ENCODE data around the gene LRRN2.

DNA sequence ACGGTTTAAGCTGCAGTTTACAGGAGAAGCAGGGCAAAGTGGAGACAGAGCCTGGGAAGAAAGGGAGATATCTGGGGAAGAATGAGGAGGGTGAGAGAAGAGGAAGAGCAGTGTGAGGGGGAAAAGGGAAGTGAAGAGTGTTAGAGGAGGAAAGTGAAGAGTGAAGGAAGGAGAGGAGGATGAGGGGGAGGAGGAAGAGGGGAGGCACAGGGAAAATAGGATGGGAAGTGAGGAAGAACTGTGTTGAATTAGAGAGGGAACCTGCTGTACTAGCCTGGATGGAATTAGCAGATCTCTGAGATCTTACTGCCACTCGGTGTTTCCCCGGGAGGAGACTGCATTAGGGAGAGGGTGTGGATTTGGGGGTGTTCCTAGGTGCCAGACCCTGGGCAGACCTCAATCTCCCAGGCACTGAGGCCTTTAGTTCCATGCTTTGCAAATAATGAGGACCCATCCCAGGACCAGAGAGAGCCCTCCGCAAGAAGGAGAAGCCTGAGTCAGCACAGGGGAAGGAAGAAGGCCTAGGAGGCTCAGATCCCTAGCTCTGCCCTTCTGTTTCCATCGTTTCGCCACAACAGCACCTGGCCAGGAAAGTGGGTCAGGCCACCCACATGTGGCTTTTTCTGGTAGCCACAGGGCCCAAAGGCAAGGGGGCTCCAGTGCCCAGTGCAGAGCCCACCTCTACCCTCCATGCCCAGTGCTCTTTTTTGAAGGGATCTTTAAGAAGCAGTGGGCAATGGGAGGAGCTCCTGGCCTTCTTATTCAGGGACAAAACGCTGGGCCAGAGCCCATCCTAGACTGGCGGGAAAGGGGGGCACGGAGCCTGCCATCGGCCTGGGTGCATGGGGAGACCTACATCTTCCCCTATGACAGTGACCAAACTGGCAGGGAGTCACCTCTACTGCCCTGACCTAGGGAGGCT is 2.0 kb downstream of the LRRN2 start:
- TF ChIP-seq, protein P1, sequence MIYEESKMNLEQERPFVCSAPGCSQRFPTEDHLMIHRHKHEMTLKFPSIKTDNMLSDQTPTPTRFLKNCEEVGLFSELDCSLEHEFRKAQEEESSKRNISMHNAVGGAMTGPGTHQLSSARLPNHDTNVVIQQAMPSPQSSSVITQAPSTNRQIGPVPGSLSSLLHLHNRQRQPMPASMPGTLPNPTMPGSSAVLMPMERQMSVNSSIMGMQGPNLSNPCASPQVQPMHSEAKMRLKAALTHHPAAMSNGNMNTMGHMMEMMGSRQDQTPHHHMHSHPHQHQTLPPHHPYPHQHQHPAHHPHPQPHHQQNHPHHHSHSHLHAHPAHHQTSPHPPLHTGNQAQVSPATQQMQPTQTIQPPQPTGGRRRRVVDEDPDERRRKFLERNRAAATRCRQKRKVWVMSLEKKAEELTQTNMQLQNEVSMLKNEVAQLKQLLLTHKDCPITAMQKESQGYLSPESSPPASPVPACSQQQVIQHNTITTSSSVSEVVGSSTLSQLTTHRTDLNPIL (CRISPR knock-in tag; IDR thresholded peaks at IDR 0.05; ENCODE audit: low read depth) = no peak
- TF ChIP-seq, protein P2, sequence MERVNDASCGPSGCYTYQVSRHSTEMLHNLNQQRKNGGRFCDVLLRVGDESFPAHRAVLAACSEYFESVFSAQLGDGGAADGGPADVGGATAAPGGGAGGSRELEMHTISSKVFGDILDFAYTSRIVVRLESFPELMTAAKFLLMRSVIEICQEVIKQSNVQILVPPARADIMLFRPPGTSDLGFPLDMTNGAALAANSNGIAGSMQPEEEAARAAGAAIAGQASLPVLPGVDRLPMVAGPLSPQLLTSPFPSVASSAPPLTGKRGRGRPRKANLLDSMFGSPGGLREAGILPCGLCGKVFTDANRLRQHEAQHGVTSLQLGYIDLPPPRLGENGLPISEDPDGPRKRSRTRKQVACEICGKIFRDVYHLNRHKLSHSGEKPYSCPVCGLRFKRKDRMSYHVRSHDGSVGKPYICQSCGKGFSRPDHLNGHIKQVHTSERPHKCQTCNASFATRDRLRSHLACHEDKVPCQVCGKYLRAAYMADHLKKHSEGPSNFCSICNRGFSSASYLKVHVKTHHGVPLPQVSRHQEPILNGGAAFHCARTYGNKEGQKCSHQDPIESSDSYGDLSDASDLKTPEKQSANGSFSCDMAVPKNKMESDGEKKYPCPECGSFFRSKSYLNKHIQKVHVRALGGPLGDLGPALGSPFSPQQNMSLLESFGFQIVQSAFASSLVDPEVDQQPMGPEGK (CRISPR knock-in tag; IDR thresholded peaks at IDR 0.05; ENCODE audit: borderline replicate concordance) = no peak
- TF ChIP-seq TOX (CRISPR knock-in tag; IDR thresholded peaks at IDR 0.05; ENCODE audit: borderline replicate concordance) = no peak
- TF ChIP-seq TCF4 (CRISPR knock-in tag; IDR thresholded peaks at IDR 0.05; ENCODE audit: borderline replicate concordance) = no peak
- TF ChIP-seq ZFP3 (CRISPR knock-in tag; IDR thresholded peaks at IDR 0.05) = no peak
- TF ChIP-seq SNAI2 (CRISPR knock-in tag; IDR thresholded peaks at IDR 0.05) = no peak
- TF ChIP-seq RARB (CRISPR knock-in tag; IDR thresholded peaks at IDR 0.05) = no peak

Data from SK-N-SH treated with all-trans-retinoic acid at 6 μM for 48 hours (cell line).